OCI-LY1 (cell line): ENCODE measurements around the gene LONRF2.

ENCODE experiments used
- H2AFZ ChIP-seq: fragments of 200-600 bp; sonication (generic), shearing (Covaris generic); 2 replicates; pipeline ENCODE4 v1.6.0; 2014; ENCODE audit warnings: antibody characterized with exemption, mild to moderate bottlenecking, low read length
- H3F3A ChIP-seq: fragments of 200-600 bp; sonication (generic), shearing (Covaris generic); 2 replicates; pipeline ENCODE4 v1.6.0; 2014; ENCODE audit warnings: mild to moderate bottlenecking, antibody characterized with exemption, low read length, moderate library complexity; ENCODE audit not compliant: insufficient read depth
- H3K27ac ChIP-seq: fragments of 200-600 bp; sonication (generic); 2 replicates; pipeline ENCODE4 v1.5.1; 2014; ENCODE audit warnings: low read length, mixed run types, mild to moderate bottlenecking, low read depth; ENCODE audit not compliant: poor library complexity, severe bottlenecking
- H3K27me3 ChIP-seq: fragments of 200-600 bp; sonication (generic); 2 replicates; pipeline ENCODE4 v1.6.0; 2014; ENCODE audit warnings: antibody characterized with exemption, mild to moderate bottlenecking, low read length, moderate library complexity; ENCODE audit not compliant: insufficient read depth
- H3K36me3 ChIP-seq: fragments of 200-600 bp; sonication (generic); 2 replicates; pipeline ENCODE4 v1.6.1; 2014; ENCODE audit warnings: mild to moderate bottlenecking, antibody characterized with exemption, low read length, moderate library complexity, mixed read lengths; ENCODE audit not compliant: insufficient read depth
- H3K4me1 ChIP-seq: fragments of 200-600 bp; sonication (generic); 2 replicates; pipeline ENCODE4 v1.5.1; 2014; ENCODE audit warnings: mild to moderate bottlenecking, low read length, moderate library complexity; ENCODE audit not compliant: insufficient read depth, severe bottlenecking
- H3K4me2 ChIP-seq: fragments of 200-600 bp; sonication (generic), shearing (Covaris generic); 2 replicates; pipeline ENCODE4 v1.6.1; 2014; ENCODE audit warnings: low read length
- H3K4me3 ChIP-seq: fragments of 200-600 bp; sonication (generic); 2 replicates; pipeline ENCODE4 v1.5.1; 2014; ENCODE audit warnings: low read length, low read depth, mild to moderate bottlenecking, mixed read lengths; ENCODE audit not compliant: poor library complexity, severe bottlenecking
- H3K79me2 ChIP-seq: fragments of 200-600 bp; shearing (Covaris generic); 2 replicates; pipeline ENCODE4 v1.6.1; 2016; ENCODE audit warnings: mixed run types, low read length, mixed read lengths; ENCODE audit not compliant: insufficient read depth
- H3K9ac ChIP-seq: fragments of 200-600 bp; sonication (generic), shearing (Covaris generic); 2 replicates; pipeline ENCODE4 v1.6.1; 2014; ENCODE audit warnings: mild to moderate bottlenecking, low read length, mixed read lengths
- H3K9me2 ChIP-seq: fragments of 200-600 bp; sonication (generic), shearing (Covaris generic); 2 replicates; pipeline ENCODE4 v1.6.1; 2014; ENCODE audit warnings: low read depth, mild to moderate bottlenecking, low read length, mixed read lengths
- H3K9me3 ChIP-seq: fragments of 200-600 bp; shearing (Covaris generic); 2 replicates; pipeline ENCODE4 v1.6.1; 2014; ENCODE audit warnings: low read length, mixed read lengths
- H4K20me1 ChIP-seq: fragments of 200-600 bp; sonication (generic), shearing (Covaris generic); 2 replicates; pipeline ENCODE4 v1.6.0; 2016; ENCODE audit warnings: mild to moderate bottlenecking, low read length; ENCODE audit not compliant: insufficient read depth
- EZH2 ChIP-seq: fragments of 200-600 bp; sonication (generic), shearing (Covaris generic); IDR thresholded peaks from 2 replicates; pipeline ENCODE4 v1.8.0; 2017; ENCODE audit warnings: borderline replicate concordance, mixed run types, mild to moderate bottlenecking, antibody characterized with exemption, low read length, moderate library complexity, mixed read lengths
- TF ChIP-seq, protein P1 (sequence below): fragments of 200-600 bp; sonication (generic), shearing (Covaris generic); IDR thresholded peaks from 2 replicates; pipeline ENCODE4 v1.5.1; 2017; ENCODE audit warnings: mild to moderate bottlenecking, antibody characterized with exemption, low read length, moderate library complexity, mixed read lengths

The LONRF2 gene

DNA sequence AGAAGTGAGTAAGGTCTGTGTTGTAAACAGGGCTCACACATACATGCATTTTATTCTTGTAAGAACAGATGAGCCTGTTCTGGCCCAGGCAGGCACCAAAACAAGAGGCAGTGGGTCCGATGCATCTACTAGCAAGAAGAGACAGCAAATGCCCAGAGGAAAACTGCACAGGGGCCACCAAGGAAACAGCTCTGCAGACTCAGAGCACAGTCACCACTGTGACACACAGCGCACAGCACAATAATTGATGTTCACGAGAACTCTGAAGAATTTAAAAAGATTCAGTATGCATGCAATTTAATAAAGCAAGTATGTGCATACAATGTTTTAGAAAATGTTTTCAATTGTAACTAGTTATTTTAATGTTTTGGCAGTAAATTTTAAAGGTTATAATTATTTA, 24.8 kb downstream of the LONRF2 start:
- H3K36me3 ChIP-seq = no peaks in the 10 kb centered on the region
- TF ChIP-seq, protein P1, sequence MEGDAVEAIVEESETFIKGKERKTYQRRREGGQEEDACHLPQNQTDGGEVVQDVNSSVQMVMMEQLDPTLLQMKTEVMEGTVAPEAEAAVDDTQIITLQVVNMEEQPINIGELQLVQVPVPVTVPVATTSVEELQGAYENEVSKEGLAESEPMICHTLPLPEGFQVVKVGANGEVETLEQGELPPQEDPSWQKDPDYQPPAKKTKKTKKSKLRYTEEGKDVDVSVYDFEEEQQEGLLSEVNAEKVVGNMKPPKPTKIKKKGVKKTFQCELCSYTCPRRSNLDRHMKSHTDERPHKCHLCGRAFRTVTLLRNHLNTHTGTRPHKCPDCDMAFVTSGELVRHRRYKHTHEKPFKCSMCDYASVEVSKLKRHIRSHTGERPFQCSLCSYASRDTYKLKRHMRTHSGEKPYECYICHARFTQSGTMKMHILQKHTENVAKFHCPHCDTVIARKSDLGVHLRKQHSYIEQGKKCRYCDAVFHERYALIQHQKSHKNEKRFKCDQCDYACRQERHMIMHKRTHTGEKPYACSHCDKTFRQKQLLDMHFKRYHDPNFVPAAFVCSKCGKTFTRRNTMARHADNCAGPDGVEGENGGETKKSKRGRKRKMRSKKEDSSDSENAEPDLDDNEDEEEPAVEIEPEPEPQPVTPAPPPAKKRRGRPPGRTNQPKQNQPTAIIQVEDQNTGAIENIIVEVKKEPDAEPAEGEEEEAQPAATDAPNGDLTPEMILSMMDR = no peak
- TF ChIP-seq EZH2 = no peak
- no peak overlapping the region for H2AFZ ChIP-seq

DNA sequence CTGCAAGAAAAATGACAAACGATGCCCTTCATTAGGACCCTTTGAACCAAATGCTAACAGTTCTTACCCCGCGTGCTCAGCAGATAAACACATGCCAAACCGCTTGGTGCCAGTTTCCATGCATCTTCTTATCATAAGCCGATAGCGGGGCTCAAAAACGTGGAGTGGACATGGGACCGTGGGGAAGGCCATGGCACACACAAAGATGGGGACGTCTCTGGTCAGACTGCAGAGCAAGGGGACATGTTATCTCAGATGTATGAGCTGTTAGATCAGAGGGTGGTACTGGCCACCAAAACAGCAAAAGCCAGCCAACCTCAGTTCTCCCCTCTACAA, 28.2 kb downstream of the LONRF2 start:
- Histone ChIP-seq H3F3A (no peaks in the 10 kb centered on the region), H3K9me3 (no peaks in the 10 kb centered on the region)

More for the DNA sequence above, 24.8 kb downstream of the LONRF2 start:
- H3F3A ChIP-seq = no peaks in the 10 kb centered on the region
- no peaks in the 10 kb centered on the region for H3K9me3 ChIP-seq
- no peaks in the 10 kb centered on the region for H3K79me2 ChIP-seq
- H3K27ac ChIP-seq = no peak overlapping the region
- no peak overlapping the region for H3K4me2 ChIP-seq
- no peaks in the 10 kb centered on the region for H3K4me1 ChIP-seq
- H3K27me3 ChIP-seq = no peaks in the 10 kb centered on the region; the same call in 1 of the 2 replicates
- H3K9me2 ChIP-seq = no peaks in the 10 kb centered on the region
- no peaks in the 10 kb centered on the region for H4K20me1 ChIP-seq
- no peak overlapping the region for H3K4me3 ChIP-seq
- no peak overlapping the region for H3K9ac ChIP-seq

DNA sequence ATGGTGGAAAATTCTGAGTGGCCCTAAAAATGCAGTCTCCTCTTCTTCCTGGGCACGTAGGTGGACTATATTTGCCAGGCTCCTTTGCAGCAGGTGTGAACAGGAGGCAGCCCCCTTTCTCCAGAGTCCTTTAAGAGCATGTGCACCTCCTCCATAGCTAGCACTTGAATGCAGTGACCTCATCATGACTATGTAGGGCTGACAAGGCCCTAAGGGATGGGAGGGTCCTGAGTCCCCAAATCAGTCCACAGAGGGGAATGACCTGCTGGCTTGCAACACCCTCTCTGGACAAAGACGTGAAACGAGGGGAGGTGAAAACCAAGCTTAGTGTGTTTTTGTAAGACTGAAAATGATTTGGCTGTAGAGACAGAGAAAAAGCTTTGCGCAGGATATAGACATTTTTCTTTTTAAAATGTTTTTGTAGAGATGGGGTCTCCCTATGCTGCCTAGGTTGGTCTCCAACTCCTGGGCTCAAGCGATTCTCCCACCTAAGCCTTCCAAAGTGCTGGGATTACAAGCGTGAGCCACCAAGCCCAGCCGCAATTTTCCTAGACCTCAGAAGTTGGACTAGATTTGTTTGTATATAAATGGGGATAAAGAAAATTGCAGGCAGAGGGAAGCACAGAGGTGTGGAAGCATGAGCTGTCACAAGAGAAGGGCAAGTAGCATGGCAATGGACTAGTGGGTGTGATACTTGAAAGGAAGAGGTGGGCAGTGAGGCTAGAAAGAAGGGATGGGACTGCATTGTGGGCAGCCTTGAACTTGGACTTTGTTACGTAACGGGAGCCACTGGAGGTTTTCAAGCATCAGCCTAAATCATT, 28.8 kb downstream of the LONRF2 start:
- H3K27me3 ChIP-seq = no peaks in the 10 kb centered on the region
- no peaks in the 10 kb centered on the region for H3K36me3 ChIP-seq
- no peaks in the 10 kb centered on the region for H3K9me3 ChIP-seq
- no peak for TF ChIP-seq EZH2
- TF ChIP-seq, protein P1 = no peak
- H3K79me2 ChIP-seq = no peaks in the 10 kb centered on the region
- no peaks in the 10 kb centered on the region for H3F3A ChIP-seq
- no peaks in the 10 kb centered on the region for H3K9me2 ChIP-seq
- no peak overlapping the region for H3K4me3 ChIP-seq
- no peaks in the 10 kb centered on the region for H4K20me1 ChIP-seq
- H2AFZ ChIP-seq = no peak overlapping the region
- no peak overlapping the region for H3K9ac ChIP-seq
- no peak overlapping the region for H3K27ac ChIP-seq
- H3K4me1 ChIP-seq = peaks cover 4% of the 10 kb centered on the region
- H3K4me2 ChIP-seq = no peak overlapping the region

More for the DNA sequence above, 28.2 kb downstream of the LONRF2 start:
- H2AFZ ChIP-seq = no peak overlapping the region
- no peak for TF ChIP-seq EZH2
- TF ChIP-seq, protein P1 = no peak
- no peaks in the 10 kb centered on the region for H3K36me3 ChIP-seq
- H4K20me1 ChIP-seq = no peaks in the 10 kb centered on the region
- no peak overlapping the region for H3K4me3 ChIP-seq
- no peak overlapping the region for H3K4me2 ChIP-seq
- no peak overlapping the region for H3K27ac ChIP-seq
- H3K27me3 ChIP-seq = no peaks in the 10 kb centered on the region; the same call in 1 of the 2 replicates
- H3K9me2 ChIP-seq = no peaks in the 10 kb centered on the region
- no peaks in the 10 kb centered on the region for H3K79me2 ChIP-seq
- no peak overlapping the region for H3K9ac ChIP-seq
- H3K4me1 ChIP-seq = peaks cover under 1% of the 10 kb centered on the region
